HG03108 (cell line): ENCODE measurements around the gene SH3BP2.

Experiments
- ATAC-seq: cut with Tn5 transposase; IDR thresholded peaks from one replicate; pipeline ENCODE4 v1.9.1; 2021; ENCODE audit warnings: moderate library complexity; ENCODE audit not compliant: unreplicated experiment

SH3BP2 gene

GRCh38 chr4:2849267-2850152 lies 56.6 kb downstream of the SH3BP2 start:
- ATAC-seq, result no peak

DNA sequence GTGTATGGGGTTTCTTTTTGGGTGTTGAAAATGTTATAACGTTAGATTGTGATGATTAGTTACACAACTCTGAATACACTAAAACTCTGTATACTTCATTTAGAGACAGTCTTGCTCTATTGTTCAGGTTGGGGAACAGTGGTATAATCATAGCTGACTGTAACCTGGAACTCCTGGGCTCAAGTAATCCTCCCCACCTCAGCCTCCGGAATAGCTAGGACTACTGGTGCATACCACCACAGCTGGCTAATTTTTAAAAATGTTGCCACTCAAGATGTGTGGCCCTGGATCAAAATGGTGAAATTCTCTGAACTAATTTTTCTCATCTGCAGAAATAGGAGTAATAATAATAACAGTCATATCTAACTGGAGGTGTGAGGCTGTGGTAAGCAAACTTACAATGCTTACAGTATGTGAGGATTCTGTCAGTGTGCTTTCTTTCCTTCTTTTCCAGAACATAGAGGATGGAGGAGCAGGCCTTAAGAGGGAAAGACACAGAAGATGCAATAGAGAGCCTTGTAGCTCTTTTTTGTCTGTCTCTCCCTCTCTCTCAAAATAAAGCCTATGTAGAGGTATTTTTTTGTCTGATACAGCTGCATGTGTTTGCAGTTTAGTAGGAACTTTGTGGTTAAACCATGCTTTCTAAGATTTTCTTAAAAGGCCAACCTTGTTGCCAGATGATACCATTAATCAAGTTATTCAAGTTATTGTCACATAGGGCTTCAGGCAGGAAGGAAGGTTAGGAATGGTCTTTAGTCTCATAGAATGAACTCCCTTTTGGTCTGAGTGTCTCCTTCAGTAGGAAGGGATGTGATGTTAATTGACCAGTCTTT lies 58.3 kb downstream of the SH3BP2 start:
- ATAC-seq, result no peak

GRCh38 chr4:2852481-2852921 lies 59.6 kb downstream of the SH3BP2 start:
- no peak for ATAC-seq

GRCh38 chr4:2855584-2855983 lies 62.7 kb downstream of the SH3BP2 start:
- ATAC-seq, result no peak

DNA sequence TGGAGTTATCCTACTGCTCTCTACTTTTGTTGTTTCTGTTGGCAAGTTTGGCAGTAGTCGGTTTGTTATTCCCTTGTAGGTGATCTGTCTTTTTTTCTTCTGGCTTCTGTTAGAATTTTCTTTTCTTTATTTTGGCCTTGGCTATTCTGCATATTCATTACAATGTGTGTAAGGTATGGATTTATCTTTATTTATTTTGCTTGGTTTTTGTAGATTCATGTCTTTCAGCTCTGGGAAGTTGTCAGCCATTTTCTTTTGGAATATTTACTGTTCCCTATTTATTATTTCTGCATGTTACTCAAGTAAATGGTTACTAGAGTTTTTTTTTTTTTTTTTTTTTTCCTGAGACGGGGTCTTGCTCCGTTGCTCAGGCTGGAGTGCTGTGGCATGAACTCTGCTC lies 63.4 kb downstream of the SH3BP2 start:
- ATAC-seq, result no peak

DNA sequence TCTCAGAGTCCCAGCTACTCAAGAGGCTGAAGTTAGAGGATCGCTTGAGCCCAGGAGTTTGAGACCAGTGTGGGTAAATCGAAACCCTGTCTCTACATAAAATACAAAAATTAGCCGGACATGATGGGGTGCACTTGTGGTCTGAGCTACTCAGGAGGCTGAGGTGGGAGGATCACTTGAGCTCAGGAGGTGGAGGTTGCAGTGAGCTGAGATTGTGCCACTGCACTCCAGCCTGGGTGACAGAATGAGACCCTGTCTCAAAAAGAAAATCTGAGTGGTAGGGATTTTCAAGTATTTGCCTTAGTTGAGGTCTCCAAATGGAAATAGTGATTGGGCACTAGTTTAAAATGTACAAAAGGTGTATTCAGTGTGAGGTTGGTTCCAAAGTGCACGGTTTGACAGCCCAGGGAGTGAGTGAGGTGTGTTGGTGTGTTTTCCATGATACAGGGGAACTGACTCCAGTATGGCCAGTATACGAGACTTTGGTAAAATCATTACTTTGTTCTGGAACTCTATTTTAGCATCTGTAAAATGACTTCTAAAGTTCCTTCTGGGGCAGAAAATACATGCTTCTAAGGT lies 64.6 kb downstream of the SH3BP2 start:
- no peak for ATAC-seq

GRCh38 chr4:2858451-2859217 lies 65.7 kb downstream of the SH3BP2 start:
- no peak for ATAC-seq

DNA sequence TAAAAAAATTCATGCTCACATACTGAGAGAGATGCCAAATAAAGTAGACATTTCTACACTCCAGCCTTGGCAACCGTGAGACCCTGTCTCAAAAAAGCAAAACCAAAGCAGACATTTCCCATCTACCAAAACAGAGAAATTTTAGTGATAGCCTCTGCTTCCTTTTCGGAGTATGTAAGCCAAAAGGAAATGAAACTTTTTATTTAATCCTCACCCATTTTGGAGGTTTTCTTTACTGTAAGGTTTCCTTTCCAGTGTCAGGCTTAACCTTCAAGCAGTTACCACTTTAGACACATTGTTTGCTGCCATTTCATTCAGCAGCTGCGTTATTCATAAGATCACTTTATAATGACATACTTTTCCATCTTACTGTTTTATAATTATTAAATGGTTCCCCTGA lies 66.6 kb downstream of the SH3BP2 start:
- ATAC-seq, result no peak

- ATAC-seq, result no peak
Measured at GRCh38 chr4:2860391-2861348, 67.8 kb downstream of the SH3BP2 start.

- no peak for ATAC-seq
Measured at GRCh38 chr4:2861631-2862436, 68.9 kb downstream of the SH3BP2 start.

- ATAC-seq, result no peak
Measured at GRCh38 chr4:2862528-2862927, 69.6 kb downstream of the SH3BP2 start.

GRCh38 chr4:2863649-2864048 lies 70.8 kb downstream of the SH3BP2 start:
- ATAC-seq, result no peak

DNA sequence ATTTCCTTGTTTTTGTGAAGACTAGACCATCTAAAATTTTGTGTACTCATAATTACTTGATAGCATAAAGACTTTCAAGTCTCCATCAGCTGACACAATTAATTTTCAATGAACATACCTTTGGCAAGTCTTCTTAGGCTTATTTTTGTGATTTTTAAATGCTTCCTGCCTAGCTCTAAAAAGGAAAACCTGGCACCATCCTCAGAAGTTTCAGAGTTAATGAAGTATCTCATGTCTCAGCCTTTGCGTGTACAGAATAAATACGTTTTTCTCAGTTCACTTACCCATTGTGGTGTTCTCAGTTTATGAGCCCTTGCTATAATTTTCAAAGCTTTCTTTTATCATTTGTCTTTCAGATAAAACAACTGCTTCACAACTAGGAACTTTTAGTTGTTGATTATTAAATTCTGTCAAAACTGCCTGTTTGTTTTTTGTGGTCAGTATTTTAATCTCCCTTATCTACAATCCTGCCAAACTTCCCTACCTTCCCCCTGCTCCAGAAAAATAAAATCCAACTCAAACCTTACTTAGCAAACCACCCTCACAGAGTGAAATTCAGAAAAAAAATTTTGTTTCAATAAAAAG lies 72.4 kb downstream of the SH3BP2 start:
- ATAC-seq, result no peak

- ATAC-seq, result no peak
Measured at GRCh38 chr4:2866160-2866861, 73.4 kb downstream of the SH3BP2 start.

DNA sequence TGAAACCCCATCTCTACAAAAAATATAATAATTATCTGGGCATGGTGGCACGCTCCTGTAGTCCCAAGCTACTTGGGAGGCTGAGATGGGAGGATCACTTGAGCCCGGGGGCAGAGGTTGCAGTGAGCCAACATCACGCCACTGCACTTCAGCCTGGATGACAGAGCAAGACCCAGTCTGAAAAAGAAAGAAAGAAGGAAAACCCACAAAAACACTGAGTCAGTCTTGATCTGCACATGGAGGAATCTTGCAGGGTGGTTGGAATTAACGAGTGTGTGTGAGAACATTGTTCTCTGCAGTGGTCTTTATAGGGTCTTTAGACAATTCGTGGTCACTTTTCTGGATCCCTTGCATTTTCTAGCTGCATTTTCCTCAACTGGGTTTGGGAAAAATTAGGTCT lies 74.0 kb downstream of the SH3BP2 start:
- ATAC-seq, result no peak

DNA sequence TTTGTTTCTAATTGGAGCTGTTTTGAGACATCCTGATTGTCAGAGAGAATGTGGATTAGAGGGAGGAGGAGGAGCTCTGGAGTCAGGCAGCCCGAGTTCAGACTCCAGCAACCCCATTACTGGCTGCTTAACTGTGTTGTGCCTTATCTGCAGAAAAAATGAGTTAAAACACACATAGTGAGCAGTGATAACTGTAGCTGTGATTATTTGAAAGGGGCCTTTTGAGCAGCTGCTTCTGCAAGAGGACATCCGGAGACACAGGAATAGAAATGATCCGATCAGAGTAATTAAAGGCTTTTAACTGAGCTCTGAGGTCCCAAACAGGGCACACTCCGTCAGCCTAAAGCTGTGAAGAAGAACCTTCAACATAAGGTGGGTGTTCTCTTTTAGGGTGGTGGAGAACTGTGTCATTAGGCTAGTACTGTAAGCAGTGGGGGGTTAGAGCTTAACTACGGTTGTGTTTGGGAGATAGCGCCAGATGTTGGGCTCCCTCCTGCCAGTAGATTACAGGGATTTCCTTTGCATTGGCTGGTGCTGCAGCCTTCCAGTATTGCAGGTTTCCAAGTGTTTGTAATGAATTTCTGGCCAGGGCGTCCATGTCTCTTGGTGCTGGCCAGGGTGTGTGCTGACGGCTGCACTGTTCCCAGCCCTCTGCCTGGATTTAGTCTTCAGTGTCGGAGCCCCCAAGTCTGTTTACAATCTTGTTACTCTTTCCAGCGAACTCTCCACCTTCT lies 75.0 kb downstream of the SH3BP2 start:
- ATAC-seq, result no peak

DNA sequence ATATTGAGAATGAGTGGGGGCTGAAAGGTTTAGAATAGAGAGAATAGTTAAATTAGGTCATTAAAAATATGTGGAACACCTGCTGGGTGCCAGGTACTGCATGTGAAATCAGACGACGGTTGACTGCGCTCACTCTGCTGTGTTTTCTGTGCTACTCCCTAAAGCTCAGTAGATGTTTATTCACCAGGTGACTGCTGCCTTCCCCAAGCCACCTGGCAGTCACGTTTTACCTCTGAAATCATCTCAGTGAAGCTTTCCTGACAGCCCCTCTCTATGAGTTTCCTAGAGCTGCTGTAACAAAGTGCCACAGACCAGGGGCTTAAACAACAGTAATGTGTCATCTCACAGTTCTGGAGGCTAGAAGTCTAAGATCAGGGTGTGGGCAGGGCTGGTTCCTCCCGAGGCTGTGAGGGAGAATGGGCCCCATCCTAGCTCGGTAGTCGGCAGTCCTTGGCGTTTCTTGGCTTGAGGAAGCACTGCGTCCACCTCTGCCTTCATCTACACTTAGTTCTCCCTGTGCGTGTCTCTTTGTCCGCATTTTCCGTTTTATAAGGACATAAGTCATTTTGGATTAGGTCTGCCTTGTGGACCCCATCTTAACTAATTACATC lies 76.1 kb downstream of the SH3BP2 start:
- no peak for ATAC-seq
